DOHH2 (cell line): ENCODE measurements around the gene FSTL4.

Experiments used
- CTCF ChIP-seq: fragments of 200-600 bp; sonication (generic); IDR thresholded peaks from one replicate; pipeline ENCODE4 v1.5.1; 2014; ENCODE audit warnings: antibody characterized with exemption, mild to moderate bottlenecking, low read depth, low read length; ENCODE audit not compliant: poor library complexity, severe bottlenecking
- EZH2phosphoT487 ChIP-seq: fragments of 200-600 bp; sonication (generic); IDR thresholded peaks from 2 replicates; pipeline ENCODE4 v1.6.1; 2017; ENCODE audit warnings: borderline replicate concordance, mild to moderate bottlenecking, antibody characterized with exemption, low read length, moderate library complexity, mixed read lengths

GRCh38 chr5:133607451-133607850 is 4.9 kb downstream of the FSTL4 start:
- TF ChIP-seq EZH2phosphoT487: no peak
- TF ChIP-seq CTCF: no peak
